HEK293T (cell line): ENCODE results near the gene DCX.

ENCODE experiments used
- ARNT ChIP-seq: fragments of 450-650 bp; IDR thresholded peaks from 2 replicates; pipeline ENCODE4 v1.6.1; 2017; ENCODE audit warnings: mild to moderate bottlenecking
- BHLHE40 ChIP-seq: fragments of 450-650 bp; IDR thresholded peaks from 2 replicates; pipeline ENCODE4 v1.6.1; 2016; ENCODE audit warnings: mild to moderate bottlenecking, moderate library complexity, borderline replicate concordance
- ELF4 ChIP-seq: fragments of 450-650 bp; IDR thresholded peaks from 2 replicates; pipeline ENCODE4 v1.6.1; 2017; ENCODE audit warnings: antibody characterized with exemption
- FOXA1 ChIP-seq: fragments of 450-650 bp; IDR thresholded peaks from 2 replicates; pipeline ENCODE4 v1.6.1; 2016; ENCODE audit warnings: mild to moderate bottlenecking
- FOXM1 ChIP-seq: fragments of 450-650 bp; IDR thresholded peaks from 2 replicates; pipeline ENCODE4 v1.6.1; 2017; ENCODE audit warnings: mild to moderate bottlenecking, borderline replicate concordance
- L3MBTL2 ChIP-seq: fragments of 450-650 bp; conservative IDR thresholded peaks from 2 replicates; pipeline ENCODE4 v1.6.1; 2016; ENCODE audit warnings: mild to moderate bottlenecking
- LEF1 ChIP-seq: fragments of 450-650 bp; IDR thresholded peaks from 2 replicates; pipeline ENCODE4 v1.6.1; 2017; ENCODE audit warnings: mild to moderate bottlenecking, borderline replicate concordance
- SUZ12 ChIP-seq: fragments of 450-650 bp; IDR thresholded peaks from 2 replicates; pipeline ENCODE4 v1.6.1; 2016; ENCODE audit warnings: mild to moderate bottlenecking
- TARDBP ChIP-seq: fragments of 450-650 bp; IDR thresholded peaks from 2 replicates; pipeline ENCODE4 v1.6.1; 2016
- ZNF384 ChIP-seq: fragments of 450-650 bp; IDR thresholded peaks from 2 replicates; pipeline ENCODE4 v1.6.1; 2016
- TF ChIP-seq, protein P1 (sequence below): fragments of 450-650 bp; IDR thresholded peaks from 2 replicates; pipeline ENCODE4 v1.6.1; 2016

GRCh38 chrX:111336141-111336540 is 75.9 kb downstream of the DCX start:
- TF ChIP-seq LEF1 (no peak), ZNF384 (no peak), SUZ12 (no peak), TARDBP (no peak), BHLHE40 (no peak), ARNT (no peak), FOXM1 (no peak), ELF4 (no peak), L3MBTL2 (no peak), FOXA1 (no peak)
- TF ChIP-seq, protein P1, sequence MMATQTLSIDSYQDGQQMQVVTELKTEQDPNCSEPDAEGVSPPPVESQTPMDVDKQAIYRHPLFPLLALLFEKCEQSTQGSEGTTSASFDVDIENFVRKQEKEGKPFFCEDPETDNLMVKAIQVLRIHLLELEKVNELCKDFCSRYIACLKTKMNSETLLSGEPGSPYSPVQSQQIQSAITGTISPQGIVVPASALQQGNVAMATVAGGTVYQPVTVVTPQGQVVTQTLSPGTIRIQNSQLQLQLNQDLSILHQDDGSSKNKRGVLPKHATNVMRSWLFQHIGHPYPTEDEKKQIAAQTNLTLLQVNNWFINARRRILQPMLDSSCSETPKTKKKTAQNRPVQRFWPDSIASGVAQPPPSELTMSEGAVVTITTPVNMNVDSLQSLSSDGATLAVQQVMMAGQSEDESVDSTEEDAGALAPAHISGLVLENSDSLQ = no peak
